Caco-2 (cell line): Measurements from ENCODE around the gene RIF1. TPM values are rescaled to one million over a fixed set of nuclear protein-coding genes. Genes with fewer than 3 reads are reported as not detected.
A peak's percentile ranks its signal among the peaks of the same experiment; 100 is the strongest.

Experiments
- BruUV-seq: library from RNA; stranded (reverse); fragments of 400-500 nt; replicated peaks from 2 replicates; lab custom pipeline; 2021; lab: Mats Ljungman, UMichigan
- CTCF ChIA-PET: fragments of 300-600 bp; sonication (Branson Sonifier 250); formaldehyde crosslinking; loops from one replicate; lab custom pipeline; 2022; ENCODE audit warnings: antibody characterized with exemption; lab: Charles Lee
- POLR2A ChIA-PET: fragments of 300-600 bp; sonication (Branson Sonifier 250); formaldehyde crosslinking; loops from one replicate; lab custom pipeline; 2022; ENCODE audit warnings: antibody characterized with exemption; lab: Charles Lee
- DNase-seq, 2 experiments: peaks; one replicate each; pipeline versions ENCODE4 v3.0.0 to v3.0.0-alpha.2; 2020 to 2022
- H3K27me3 ChIP-seq: replicated peaks from 2 replicates; pipeline ENCODE4 v1.6.0; 2011; ENCODE audit warnings: low read length; ENCODE audit not compliant: control insufficient read depth, insufficient read depth
- H3K36me3 ChIP-seq: 2 replicates; pipeline ENCODE4 v1.5.1; 2011; ENCODE audit warnings: low read length; ENCODE audit not compliant: control insufficient read depth, insufficient read depth
- H3K4me1 ChIP-seq: fragments of 250-450 bp; sonication (Bioruptor Pico); 2 replicates; pipeline ENCODE4 v1.5.1; 2020; ENCODE audit warnings: mild to moderate bottlenecking
- H3K4me3 ChIP-seq: 2 replicates; pipeline ENCODE4 v1.5.1; 2011; ENCODE audit warnings: low read depth, mild to moderate bottlenecking, control low read depth, low read length
- H3K9me3 ChIP-seq: fragments of 250-450 bp; sonication (Bioruptor Pico); 2 replicates; pipeline ENCODE4 v1.5.1; 2020; ENCODE audit warnings: mild to moderate bottlenecking, moderate library complexity
- H3K27ac Mint-ChIP-seq: one replicate; pipeline ENCODE4 v1.8.0; 2022; ENCODE audit warnings: mixed read lengths; ENCODE audit not compliant: unreplicated experiment
- H3K27me3 Mint-ChIP-seq: one replicate; pipeline ENCODE4 v1.8.0; 2022; ENCODE audit warnings: mixed read lengths; ENCODE audit not compliant: insufficient read depth, unreplicated experiment
- H3K36me3 Mint-ChIP-seq: one replicate; pipeline ENCODE4 v1.8.0; 2022; ENCODE audit warnings: mild to moderate bottlenecking, mixed read lengths; ENCODE audit not compliant: insufficient read depth, unreplicated experiment
- H3K4me1 Mint-ChIP-seq: one replicate; pipeline ENCODE4 v1.8.0; 2022; ENCODE audit warnings: low read depth, mixed read lengths; ENCODE audit not compliant: unreplicated experiment
- H3K4me3 Mint-ChIP-seq: one replicate; pipeline ENCODE4 v1.8.0; 2022; ENCODE audit warnings: mild to moderate bottlenecking, moderate library complexity, mixed read lengths; ENCODE audit not compliant: unreplicated experiment
- H3K9me3 Mint-ChIP-seq: one replicate; pipeline ENCODE4 v1.8.0; 2022; ENCODE audit warnings: mixed read lengths; ENCODE audit not compliant: unreplicated experiment
- CTCF ChIP-seq, 2 experiments: fragments of 200-600 bp in 1 of 2; IDR thresholded peaks; 1 replicate in 1 of 2; 2 replicates in 1 of 2; pipeline versions ENCODE4 v1.5.1 to v1.8.0; 2011 to 2022; ENCODE audit warnings: antibody characterized with exemption in 1 of 2, control low read depth in 1 of 2, inconsistent platforms in 1 of 2, low read depth in 1 of 2, low read length in 1 of 2, mild to moderate bottlenecking in 1 of 2, moderate library complexity in 1 of 2; ENCODE audit not compliant: insufficient read depth in 1 of 2, severe bottlenecking in 1 of 2, unreplicated experiment in 1 of 2
- intact Hi-C: fragments of 100-400 bp; cut with micrococcal nuclease; formaldehyde crosslinking; loops from one replicate; pipeline ENCODE4 v1.10.0; 2022; ENCODE audit not compliant: unreplicated experiment
- total RNA-seq: library from RNA; stranded (reverse); gene quantifications from 2 replicates; pipeline ENCODE4 v1.2.3, GENCODE V29; 2022

The RIF1 gene
- total RNA-seq, 1 experiment from 2014 or later, result 63.9 TPM

GRCh38 chr2:151405376-151405775 is 4.3 kb upstream of the RIF1 start:
- no peaks in the 10 kb centered on the region for H3K27me3 ChIP-seq
- intact Hi-C loops, result no loop called here

GRCh38 chr2:151407281-151407680 is 2.4 kb upstream of the RIF1 start:
- no peaks in the 10 kb centered on the region for H3K36me3 ChIP-seq
- ChIA-PET CTCF (no interaction called here), POLR2A (no interaction called here)
- no peak overlapping the region for H3K27ac Mint-ChIP-seq
- peaks cover 28% of the 10 kb centered on the region for H3K36me3 Mint-ChIP-seq
- intact Hi-C loops, result no loop called here
- no peaks in the 10 kb centered on the region for H3K9me3 Mint-ChIP-seq
- no peak for TF ChIP-seq CTCF (IDR thresholded peaks at IDR 0.05; ENCODE audit: insufficient read depth in 1 of 2, low read depth in 1 of 2, low read length in 1 of 2, severe bottlenecking in 1 of 2, unreplicated experiment in 1 of 2)
- no peak overlapping the region for H3K4me3 ChIP-seq
- BruUV-seq, result no TSS peak
- no peak for DNase-seq
- H3K4me1 Mint-ChIP-seq, result peaks cover 6% of the 10 kb centered on the region
- no peaks in the 10 kb centered on the region for H3K27me3 ChIP-seq
- H3K4me3 Mint-ChIP-seq, result no peak overlapping the region
- H3K9me3 ChIP-seq, result no peaks in the 10 kb centered on the region
- peaks cover 3% of the 10 kb centered on the region for H3K27me3 Mint-ChIP-seq
- H3K4me1 ChIP-seq, result no peaks in the 10 kb centered on the region

More at GRCh38 chr2:151405376-151405775, 4.3 kb upstream of the RIF1 start:
- Mint-ChIP-seq H3K27me3 (peaks cover 3% of the 10 kb centered on the region), H3K4me3 (no peak overlapping the region), H3K4me1 (no peaks in the 10 kb centered on the region), H3K27ac (no peak overlapping the region), H3K36me3 (peaks cover 11% of the 10 kb centered on the region), H3K9me3 (no peaks in the 10 kb centered on the region)
- Histone ChIP-seq H3K4me3 (no peak overlapping the region), H3K36me3 (no peaks in the 10 kb centered on the region), H3K4me1 (no peaks in the 10 kb centered on the region), H3K9me3 (no peaks in the 10 kb centered on the region)
- DNase-seq, result no peak
- no TSS peak for BruUV-seq
- TF ChIP-seq CTCF (IDR thresholded peaks at IDR 0.05; ENCODE audit: insufficient read depth in 1 of 2, low read depth in 1 of 2, low read length in 1 of 2, severe bottlenecking in 1 of 2, unreplicated experiment in 1 of 2), result no peak
- ChIA-PET CTCF (no interaction called here), POLR2A (no interaction called here)

- peaks cover 1% of the 10 kb centered on the region; the same call in 1 of the 2 replicates for H3K36me3 ChIP-seq
- H3K9me3 ChIP-seq, result no peaks in the 10 kb centered on the region
- peak overlapping the region; percentile 69 for H3K4me3 ChIP-seq
- Mint-ChIP-seq H3K4me1 (peaks cover 6% of the 10 kb centered on the region), H3K36me3 (peaks cover 46% of the 10 kb centered on the region), H3K4me3 (peak overlapping the region; percentile 97), H3K9me3 (no peaks in the 10 kb centered on the region), H3K27me3 (peaks cover 3% of the 10 kb centered on the region), H3K27ac (peak overlapping the region; percentile 100)
- no peaks in the 10 kb centered on the region for H3K4me1 ChIP-seq
- H3K27me3 ChIP-seq, result no peaks in the 10 kb centered on the region
- intact Hi-C loops, result no loop called here
- TF ChIP-seq CTCF (IDR thresholded peaks at IDR 0.05; ENCODE audit: insufficient read depth in 1 of 2, low read depth in 1 of 2, low read length in 1 of 2, severe bottlenecking in 1 of 2, unreplicated experiment in 1 of 2), result no peak
- ChIA-PET POLR2A (interaction anchor here (1.4 kb wide), 1 partner anchor 120 kb away, joined by 15 read pairs; the partner anchor contains the start of gene NMI), CTCF (no interaction called here)
- no TSS peak for BruUV-seq
- DNase-seq, result no peak
Measured at GRCh38 chr2:151408788-151409600, 708 bp upstream of the RIF1 start.
